H1 (cell line): Measurements from ENCODE around the gene RASGRP4. TPM values are rescaled to one million over a fixed set of nuclear protein-coding genes. Genes with fewer than 3 reads are reported as not detected.
A peak's percentile ranks its signal among the peaks of the same experiment; 100 is the strongest.

ENCODE experiments used
- CTCF ChIA-PET: fragments of 300-600 bp; sonication (Branson Sonifier 250); formaldehyde crosslinking; loops from one replicate; lab custom pipeline; 2021; ENCODE audit not compliant: partially characterized antibody; lab: Charles Lee
- POLR2A ChIA-PET: fragments of 300-600 bp; sonication (Branson Sonifier 250); formaldehyde crosslinking; loops from one replicate; lab custom pipeline; 2021; ENCODE audit warnings: inconsistent platforms; ENCODE audit not compliant: partially characterized antibody; lab: Charles Lee
- DNase-seq, 2 experiments: peaks; one replicate each; pipeline versions ENCODE4 v3.0.0 to v3.0.0-alpha.2; 2010 to 2022; ENCODE audit warnings: low spot score in 2 of 2, low read depth in 1 of 2, mixed read lengths in 1 of 2
- FAIRE-seq: peaks from 2 replicates; lab custom pipeline; 2011; peaks lifted over from hg19 to GRCh38; lab: Jason Lieb, UNC
- H2AFZ ChIP-seq: 2 replicates; pipeline ENCODE4 v1.8.1; 2012; ENCODE audit warnings: low read length, inconsistent platforms
- H2AK5ac ChIP-seq: 2 replicates; pipeline ENCODE4 v1.6.1; 2013; ENCODE audit warnings: low read depth, low read length
- H2BK120ac ChIP-seq: replicated peaks from 2 replicates; pipeline ENCODE3; 2013; ENCODE audit warnings: low read depth, low read length, inconsistent platforms
- H2BK12ac ChIP-seq: 2 replicates; pipeline ENCODE4 v1.6.1; 2013; ENCODE audit warnings: low read depth, low read length
- H2BK15ac ChIP-seq: 2 replicates; pipeline ENCODE4 v1.6.1; 2013; ENCODE audit warnings: low read length
- H2BK20ac ChIP-seq: 2 replicates; pipeline ENCODE4 v1.6.1; 2013; ENCODE audit warnings: low read length
- H2BK5ac ChIP-seq: 2 replicates; pipeline ENCODE4 v1.6.1; 2013; ENCODE audit warnings: low read depth, low read length
- H3K14ac ChIP-seq: 2 replicates; pipeline ENCODE4 v1.6.1; 2013; ENCODE audit warnings: inconsistent platforms; ENCODE audit not compliant: insufficient read length
- H3K18ac ChIP-seq: 2 replicates; pipeline ENCODE4 v1.6.1; 2013; ENCODE audit warnings: low read length; ENCODE audit errors: extremely low read depth
- H3K23ac ChIP-seq: 2 replicates; pipeline ENCODE4 v1.6.1; 2013; ENCODE audit warnings: inconsistent platforms; ENCODE audit not compliant: insufficient read length
- H3K23me2 ChIP-seq: 2 replicates; pipeline ENCODE4 v1.6.1; 2013; ENCODE audit warnings: low read depth, low read length
- H3K27ac ChIP-seq: 2 replicates; pipeline ENCODE4 v1.6.1; 2011; ENCODE audit warnings: low read depth, low read length, inconsistent platforms
- H3K27me3 ChIP-seq, 4 experiments: replicated peaks in 1 of 4; 1 replicate in 1 of 4; 2 replicates in 3 of 4; pipeline versions ENCODE4 v1.6.1 to v1.8.1; 2011 to 2013; ENCODE audit warnings: low read length in 3 of 4, mild to moderate bottlenecking in 3 of 4, inconsistent platforms in 2 of 4, mixed read lengths in 2 of 4, moderate library complexity in 1 of 4; ENCODE audit not compliant: control insufficient read depth in 3 of 4, insufficient read depth in 3 of 4; ENCODE audit errors: extremely low read depth in 1 of 4
- H3K36me3 ChIP-seq, 4 experiments: 2 replicates each; pipeline versions ENCODE4 v1.6.1 to v1.8.1; 2011 to 2013; ENCODE audit warnings: mild to moderate bottlenecking in 4 of 4, low read length in 3 of 4, moderate library complexity in 2 of 4, control low read depth in 1 of 4, inconsistent platforms in 1 of 4; ENCODE audit not compliant: insufficient read depth in 4 of 4, control insufficient read depth in 2 of 4
- H3K4ac ChIP-seq: replicated peaks from 2 replicates; pipeline ENCODE3; 2013; ENCODE audit warnings: low read length, low read depth, mixed read lengths, inconsistent platforms; ENCODE audit not compliant: insufficient read length
- H3K4me1 ChIP-seq, 4 experiments: replicated peaks in 1 of 4; 1 replicate in 1 of 4; 2 replicates in 3 of 4; pipeline versions ENCODE4 v1.6.1 to v1.8.1; 2011 to 2013; ENCODE audit warnings: low read length in 3 of 4, inconsistent platforms in 2 of 4, mixed read lengths in 1 of 4; ENCODE audit not compliant: insufficient read depth in 4 of 4, control insufficient read depth in 3 of 4
- H3K4me2 ChIP-seq, 2 experiments: 2 replicates each; pipeline versions ENCODE4 v1.6.1 to v1.8.1; 2011 to 2013; ENCODE audit warnings: low read depth in 2 of 2, low read length in 2 of 2, control low read depth in 1 of 2, inconsistent platforms in 1 of 2, mild to moderate bottlenecking in 1 of 2; ENCODE audit not compliant: insufficient read depth in 1 of 2
- H3K4me3 ChIP-seq, 4 experiments: fragments of 200-600, 300-600 bp in 1 of 4; sonication (generic), shearing (Covaris generic), sonication (Bioruptor Twin) in 1 of 4; 2 replicates each; pipeline versions ENCODE4 v1.5.1 to v1.8.1; 2011 to 2016; ENCODE audit warnings: low read length in 4 of 4, low read depth in 3 of 4, control low read depth in 2 of 4, inconsistent platforms in 2 of 4, mild to moderate bottlenecking in 2 of 4, mixed read lengths in 1 of 4, moderate library complexity in 1 of 4; ENCODE audit not compliant: insufficient read depth in 2 of 4; ENCODE audit errors: extremely low read depth in 1 of 4
- H3K56ac ChIP-seq: replicated peaks from 2 replicates; pipeline ENCODE3; 2013; ENCODE audit warnings: low read depth, mild to moderate bottlenecking, mixed read lengths, low read length, inconsistent platforms; ENCODE audit not compliant: insufficient read length
- H3K79me1 ChIP-seq: 2 replicates; pipeline ENCODE4 v1.6.1; 2013; ENCODE audit warnings: low read depth, low read length, control low read depth
- H3K79me2 ChIP-seq, 2 experiments: 2 replicates each; pipeline versions ENCODE4 v1.6.1 to v1.8.1; 2012 to 2013; ENCODE audit warnings: low read length in 2 of 2, mild to moderate bottlenecking in 2 of 2, inconsistent platforms in 1 of 2; ENCODE audit not compliant: insufficient read depth in 2 of 2, control insufficient read depth in 1 of 2
- H3K9ac ChIP-seq, 4 experiments: replicated peaks in 1 of 4; 1 replicate in 1 of 4; 2 replicates in 3 of 4; pipeline versions ENCODE4 v1.6.1 to v1.8.1; 2011 to 2013; ENCODE audit warnings: low read depth in 3 of 4, low read length in 3 of 4, control low read depth in 2 of 4, mild to moderate bottlenecking in 2 of 4, moderate library complexity in 2 of 4, inconsistent platforms in 1 of 4; ENCODE audit errors: extremely low read depth in 1 of 4
- H3K9me3 ChIP-seq, 2 experiments: 2 replicates each; pipeline versions ENCODE4 v1.6.1 to v1.8.1; 2012 to 2013; ENCODE audit warnings: mild to moderate bottlenecking in 2 of 2, moderate library complexity in 2 of 2, control low read depth in 1 of 2, inconsistent platforms in 1 of 2, low read depth in 1 of 2, low read length in 1 of 2, mixed read lengths in 1 of 2; ENCODE audit not compliant: insufficient read depth in 2 of 2
- H4K20me1 ChIP-seq, 2 experiments: replicated peaks in 1 of 2; 2 replicates each; pipeline versions ENCODE3 to v1.8.1; 2011 to 2013; ENCODE audit warnings: inconsistent platforms in 2 of 2, low read length in 2 of 2, mild to moderate bottlenecking in 1 of 2; ENCODE audit not compliant: insufficient read depth in 2 of 2, control insufficient read depth in 1 of 2
- H4K5ac ChIP-seq: 2 replicates; pipeline ENCODE4 v1.6.1; 2013; ENCODE audit warnings: low read length, low read depth, mixed read lengths, inconsistent platforms; ENCODE audit not compliant: insufficient read length
- H4K8ac ChIP-seq: 2 replicates; pipeline ENCODE4 v1.8.0; 2013; ENCODE audit warnings: mild to moderate bottlenecking, moderate library complexity, low read length, inconsistent platforms; ENCODE audit not compliant: insufficient read depth; ENCODE audit errors: extremely low read depth
- H4K91ac ChIP-seq: replicated peaks from 2 replicates; pipeline ENCODE3; 2013; ENCODE audit warnings: low read length, mixed read lengths, inconsistent platforms; ENCODE audit not compliant: insufficient read length
- EGR1 ChIP-seq: IDR thresholded peaks from 2 replicates; pipeline ENCODE4 v1.6.1; 2011; ENCODE audit warnings: low read depth, low read length, borderline replicate concordance
- GABPA ChIP-seq: IDR thresholded peaks from 2 replicates; pipeline ENCODE4 v1.6.1; 2011; ENCODE audit warnings: mild to moderate bottlenecking, low read length, moderate library complexity, borderline replicate concordance; ENCODE audit not compliant: insufficient read depth
- MAFK ChIP-seq: IDR thresholded peaks from 2 replicates; pipeline ENCODE4 v1.6.1; 2012; ENCODE audit warnings: low read depth, mild to moderate bottlenecking, improper control_type of control experiment, low read length
- TEAD4 ChIP-seq: IDR thresholded peaks from 2 replicates; pipeline ENCODE4 v1.6.1; 2012; ENCODE audit warnings: low read depth, low read length, inconsistent platforms, mixed read lengths
- WGBS, 2 experiments: shearing (Covaris generic) in 1 of 2; methylation state at CpG; one replicate each; pipeline versions ENCODE4 v1.1.6 to v1.1.7; 2013 to 2015; ENCODE audit warnings: low lambda C conversion rate in 2 of 2, mixed read lengths in 2 of 2, inconsistent platforms in 1 of 2, low coverage in 1 of 2, missing lambda C conversion rate in 1 of 2; ENCODE audit not compliant: insufficient replicate concordance in 2 of 2, insufficient coverage in 1 of 2, insufficient read length in 1 of 2; ENCODE audit errors: extremely low coverage in 1 of 2, missing lambda C conversion rate in 1 of 2; 5-methylcytosine and 5-hydroxymethylcytosine counted together
- polyA plus RNA-seq, 7 experiments: library from polyadenylated mRNA; depleted of rRNA in 3 of 7; stranded (reverse) in 5 of 7; unstranded in 2 of 7; fragments of >200 nt in 5 of 7; fragments of 200-250 nt in 2 of 7; gene quantifications; 1 replicate in 5 of 7; 2 replicates in 1 of 7; 4 replicates in 1 of 7; pipeline versions ENCODE4 v1.2.1 to v1.2.3, GENCODE V29; 2011 to 2013; ENCODE audit warnings: missing spikeins in 2 of 7, mixed read lengths in 2 of 7
- total RNA-seq: library from RNA; stranded (reverse); fragmentation: NEBNext Ultra II Directional; extraction: Animal tissue kit (Norgen Biotek cat#: 25700); gene quantifications from 2 replicates; pipeline ENCODE4 v1.2.1, GENCODE V29; 2021

Gene RASGRP4
- total and polyA plus RNA-seq, 2 of the 8 experiments (the other 6 are each of a cell fraction or from before 2014, with no cell fraction given) = 1.9 to 3.1 TPM

GRCh38 chr19:38424272-38424671, 1.7 kb downstream of the RASGRP4 start:
- Histone ChIP-seq H4K5ac (no peak overlapping the region), H2BK20ac (no peak overlapping the region), H3K79me2 (no peaks in the 10 kb centered on the region), H2BK120ac (no peak overlapping the region), H2BK15ac (no peak overlapping the region), H4K91ac (no peak overlapping the region), H3K79me1 (no peaks in the 10 kb centered on the region), H3K14ac (no peak overlapping the region), H2BK5ac (no peak overlapping the region), H4K8ac (no peak overlapping the region), H3K18ac (no peak overlapping the region), H3K36me3 (no peaks in the 10 kb centered on the region), H2BK12ac (peak overlapping the region; percentile 68; the same call in 1 of the 2 replicates), H2AFZ (no peak overlapping the region), H3K56ac (no peak overlapping the region), H3K23me2 (no peaks in the 10 kb centered on the region; the same call in 1 of the 2 replicates), H4K20me1 (no peaks in the 10 kb centered on the region), H3K4me1 (peaks cover 4 to 8% (median 8%) of the 10 kb centered on the region in 4 experiments; a peak in 6 of 7 replicates), H3K27ac (no peak overlapping the region), H2AK5ac (no peak overlapping the region), H3K4me2 (no peak overlapping the region), H3K23ac (no peak overlapping the region), H3K27me3 (no peaks in the 10 kb centered on the region), H3K9ac (no peak overlapping the region), H3K4ac (no peak overlapping the region), H3K4me3 (no peak overlapping the region), H3K9me3 (no peaks in the 10 kb centered on the region)
- POLR2A ChIA-PET = interaction anchor here (0.9 to 1.2 kb wide), 3 partner anchors 11 to 160 kb away, joined by 3 to 5 read pairs (median 4); no protein-coding TSS in a partner anchor
- no peak for TF ChIP-seq TEAD4
- TF ChIP-seq GABPA = no peak
- no peak for TF ChIP-seq EGR1
- no peak for TF ChIP-seq MAFK
- FAIRE-seq = no peak
- DNase-seq = no peak
- CTCF ChIA-PET = interaction anchor here (0.6 to 3.2 kb wide), 7 partner anchors 10 to 491 kb away, joined by 3 to 10 read pairs (median 4); partner anchors contain the start of gene FAM98C
- WGBS, 2 experiments = 83% methylated on average over 3 of the region's 5 CpGs; no CpG with 5 or more reads in 1 of the 2 experiments
